ENCODE results near the gene RGS13.

RGS13 gene, protein sequence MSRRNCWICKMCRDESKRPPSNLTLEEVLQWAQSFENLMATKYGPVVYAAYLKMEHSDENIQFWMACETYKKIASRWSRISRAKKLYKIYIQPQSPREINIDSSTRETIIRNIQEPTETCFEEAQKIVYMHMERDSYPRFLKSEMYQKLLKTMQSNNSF

GRCh38 chr1:192635939-192636338, at the start of gene RGS13:
RGS13 (plus strand) TSS chr1:192636147; CDS start chr1:192644335, 8,188 bp downstream.
- no peak for DNase-seq (ENCODE audit: low read depth in 3 of 3)

DNA sequence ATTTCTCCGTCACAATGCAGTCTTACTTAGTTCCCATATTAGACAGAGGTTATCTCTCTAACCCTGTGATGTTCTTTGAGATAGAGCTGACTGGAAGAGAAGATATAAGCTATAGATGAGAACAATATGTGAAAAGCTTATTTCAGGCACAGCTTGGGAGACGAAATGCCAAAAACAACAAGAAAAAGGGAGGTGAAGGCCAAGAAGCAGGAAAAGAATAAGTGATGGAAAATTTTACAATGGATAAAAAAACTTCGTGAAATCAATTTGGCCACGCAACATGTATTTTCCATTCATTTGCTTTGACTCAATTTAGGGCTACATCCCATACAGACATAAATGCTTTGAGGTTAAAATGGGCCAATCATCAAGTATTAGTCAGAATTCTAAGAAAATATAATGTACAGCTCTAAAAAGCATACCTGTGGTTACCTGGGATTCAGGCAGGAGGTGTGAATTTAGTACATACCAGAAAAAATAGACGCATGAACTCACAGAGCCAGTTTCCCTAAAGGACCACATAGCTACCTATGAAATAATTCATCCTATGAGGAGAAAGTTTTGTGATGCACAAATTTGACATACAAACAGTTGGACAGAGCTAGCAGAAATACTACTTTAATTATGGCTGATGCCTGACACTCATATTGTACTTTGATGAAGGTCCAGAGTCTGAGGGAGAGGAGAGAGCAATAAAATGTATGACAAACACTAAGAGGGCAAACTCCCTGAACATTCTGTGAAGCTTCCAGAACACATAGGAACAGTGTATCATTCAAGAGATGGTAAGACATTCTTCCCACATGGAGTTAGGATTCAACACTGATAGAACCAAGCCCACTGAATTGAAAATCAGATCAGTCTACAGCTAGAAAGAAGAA, 48.3 kb upstream of the RGS13 start:
- no peak for DNase-seq (ENCODE audit: low read depth in 3 of 3)

DNA sequence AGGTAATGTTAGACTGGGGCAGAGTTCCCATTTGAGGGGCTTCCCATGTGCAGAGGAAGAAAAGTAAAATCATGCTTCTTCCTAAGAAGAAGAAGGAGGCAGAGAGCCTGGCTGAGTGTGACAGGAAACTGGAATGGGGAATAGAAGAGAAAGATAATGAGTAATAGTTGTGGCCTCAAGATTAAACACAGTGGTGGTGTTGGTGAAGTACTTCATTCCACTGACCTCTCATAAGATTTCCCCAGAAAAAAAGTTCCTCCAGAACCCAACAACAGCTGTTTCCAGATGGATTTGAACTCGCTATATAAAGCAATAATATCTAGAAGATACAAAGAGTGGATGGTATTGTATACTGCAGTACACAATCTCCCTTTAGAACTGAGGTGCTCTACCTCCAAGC, 47.4 kb upstream of the RGS13 start:
- DNase-seq (ENCODE audit: low read depth in 3 of 3), result no peak

GRCh38 chr1:192589813-192590212, 46.1 kb upstream of the RGS13 start:
- no peak for DNase-seq (ENCODE audit: low read depth in 3 of 3)

DNA sequence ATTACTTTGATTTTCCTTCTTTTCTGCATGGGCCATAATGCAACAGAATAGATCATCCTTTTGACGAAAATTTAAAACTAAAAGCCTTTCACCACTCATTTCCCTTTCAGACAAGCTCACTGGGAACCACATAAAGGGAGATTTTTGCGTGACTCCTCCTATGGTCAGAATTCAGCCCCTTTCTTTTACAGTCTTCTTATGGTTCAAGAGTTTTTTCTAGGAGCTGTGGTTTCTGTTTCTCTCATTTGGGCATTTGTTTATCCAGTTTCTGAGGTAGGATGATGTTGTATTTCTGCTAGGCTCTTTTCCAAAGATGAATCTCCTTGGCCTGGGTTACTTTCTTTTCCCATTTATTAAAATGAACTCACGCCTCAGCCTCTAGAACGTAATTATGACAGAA, 43.4 kb upstream of the RGS13 start:
- DNase-seq (ENCODE audit: low read depth in 3 of 3), result no peak

- no peak for DNase-seq (ENCODE audit: low read depth in 3 of 3)
Measured at GRCh38 chr1:192592981-192593708, 42.8 kb upstream of the RGS13 start.

DNA sequence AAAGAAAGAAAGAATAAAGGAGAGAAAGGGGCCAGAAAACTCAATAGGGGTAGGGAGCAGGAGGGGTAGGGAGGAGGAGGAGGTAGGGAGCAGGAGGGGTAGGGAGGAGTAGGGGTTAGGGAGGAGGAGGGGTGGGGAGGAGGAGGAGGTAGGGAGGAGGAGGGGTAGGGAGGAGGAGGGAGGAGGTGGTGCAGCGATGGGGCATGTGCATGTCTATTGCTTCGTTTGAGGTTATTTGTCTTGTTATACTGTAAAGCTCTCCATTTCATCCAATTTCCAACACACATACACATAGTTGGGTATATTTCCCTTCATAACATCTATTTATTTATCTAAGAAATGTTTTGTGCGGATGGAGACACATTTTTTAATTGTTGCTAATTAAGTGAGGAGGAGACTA, 40.6 kb upstream of the RGS13 start:
- DNase-seq (ENCODE audit: low read depth in 3 of 3), result no peak

DNA sequence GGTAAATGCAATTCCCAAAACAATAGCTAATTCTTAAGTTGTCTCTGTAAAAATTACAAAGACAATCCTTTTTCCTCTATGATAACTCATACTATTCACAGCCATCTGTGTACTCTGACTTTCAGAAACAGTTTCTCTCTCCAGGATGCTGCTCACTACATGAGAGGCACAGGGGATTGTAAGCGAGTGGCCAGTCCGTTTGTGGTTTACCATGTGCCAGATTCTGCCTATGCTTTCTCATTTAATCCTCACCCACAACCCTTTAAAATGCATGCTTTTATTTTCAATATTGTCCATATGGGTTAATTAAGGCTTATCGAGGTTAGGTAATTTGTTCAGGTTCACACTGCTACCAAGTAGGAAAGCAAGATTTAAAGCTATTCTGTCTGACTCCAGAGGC, 37.4 kb upstream of the RGS13 start:
- no peak for DNase-seq (ENCODE audit: low read depth in 3 of 3)

- no peak for DNase-seq (ENCODE audit: low read depth in 3 of 3)
Measured at GRCh38 chr1:192600275-192600674, 35.7 kb upstream of the RGS13 start.

DNA sequence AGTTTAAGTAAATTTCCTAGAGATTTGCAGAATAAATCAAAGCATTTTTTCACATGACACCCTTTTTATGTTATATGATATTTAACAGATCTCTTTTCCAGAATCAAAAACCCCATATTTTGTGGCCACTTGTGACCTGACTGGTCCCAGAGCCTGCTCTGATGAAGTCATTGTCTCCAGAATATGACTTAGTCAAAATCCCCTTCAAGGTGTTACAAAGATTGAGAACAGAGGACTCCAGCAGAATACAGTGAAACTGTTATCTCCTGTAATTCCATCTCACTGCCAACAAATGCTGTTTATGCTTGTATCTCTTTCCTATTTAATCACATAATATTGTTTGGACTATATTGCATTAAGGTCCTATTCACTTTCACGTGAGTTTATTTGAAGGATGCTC, 34.8 kb upstream of the RGS13 start:
- DNase-seq (ENCODE audit: low read depth in 3 of 3), result no peak

- DNase-seq (ENCODE audit: low read depth in 3 of 3), result no peak
Measured at GRCh38 chr1:192601567-192601966, 34.4 kb upstream of the RGS13 start.

DNA sequence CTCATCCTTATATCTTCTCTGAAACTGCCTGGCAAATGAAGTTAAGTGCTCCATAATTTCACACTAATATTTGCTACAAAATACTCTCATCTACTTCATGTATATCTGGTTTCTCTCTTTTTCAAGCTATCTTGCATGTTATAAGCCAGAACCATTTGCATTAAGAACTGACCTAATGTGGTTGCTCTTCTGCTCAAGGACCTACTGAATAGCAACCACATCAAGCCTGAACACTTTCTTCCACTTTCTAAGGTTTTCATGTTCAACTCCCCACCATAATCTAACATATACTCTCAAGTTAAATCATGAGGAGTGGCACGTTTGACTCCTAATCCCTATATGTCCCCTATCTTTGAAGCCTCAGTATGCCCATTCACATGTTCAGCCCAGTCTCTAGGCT, 33.2 kb upstream of the RGS13 start:
- no peak for DNase-seq (ENCODE audit: low read depth in 3 of 3)

GRCh38 chr1:192603218-192603787, 32.6 kb upstream of the RGS13 start:
- no peak for DNase-seq (ENCODE audit: low read depth in 3 of 3)

DNA sequence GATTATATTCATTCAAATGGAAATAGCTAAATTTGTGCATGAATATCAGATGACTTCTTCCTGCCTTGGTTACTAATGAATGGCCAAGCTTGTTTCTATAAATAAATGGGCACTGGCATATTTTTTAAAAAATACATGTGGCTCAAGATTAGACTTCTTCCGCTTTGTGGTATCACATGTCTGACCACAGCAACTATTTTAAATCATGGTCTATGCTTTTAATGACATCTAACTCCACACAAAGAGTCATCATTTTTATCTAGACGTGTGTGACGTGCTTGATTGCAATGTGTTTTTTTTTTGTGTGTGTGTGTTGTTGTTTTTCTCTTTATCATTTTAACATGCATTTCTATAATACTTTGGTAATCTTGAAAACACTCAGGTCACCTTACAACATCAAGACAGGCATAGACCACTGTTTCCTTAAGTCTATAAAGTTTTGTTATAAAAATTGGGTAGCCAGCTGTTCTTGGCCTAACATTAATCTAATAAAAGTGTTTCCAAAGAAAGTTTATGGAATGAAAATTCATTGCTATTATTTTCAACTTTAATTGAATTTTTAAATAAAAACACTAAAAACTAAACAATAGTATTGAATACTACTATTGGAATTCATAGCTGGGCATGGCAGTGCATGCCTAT, 30.8 kb upstream of the RGS13 start:
- DNase-seq (ENCODE audit: low read depth in 3 of 3), result no peak

- DNase-seq (ENCODE audit: low read depth in 3 of 3), result no peak
Measured at GRCh38 chr1:192608671-192609070, 27.3 kb upstream of the RGS13 start.

DNA sequence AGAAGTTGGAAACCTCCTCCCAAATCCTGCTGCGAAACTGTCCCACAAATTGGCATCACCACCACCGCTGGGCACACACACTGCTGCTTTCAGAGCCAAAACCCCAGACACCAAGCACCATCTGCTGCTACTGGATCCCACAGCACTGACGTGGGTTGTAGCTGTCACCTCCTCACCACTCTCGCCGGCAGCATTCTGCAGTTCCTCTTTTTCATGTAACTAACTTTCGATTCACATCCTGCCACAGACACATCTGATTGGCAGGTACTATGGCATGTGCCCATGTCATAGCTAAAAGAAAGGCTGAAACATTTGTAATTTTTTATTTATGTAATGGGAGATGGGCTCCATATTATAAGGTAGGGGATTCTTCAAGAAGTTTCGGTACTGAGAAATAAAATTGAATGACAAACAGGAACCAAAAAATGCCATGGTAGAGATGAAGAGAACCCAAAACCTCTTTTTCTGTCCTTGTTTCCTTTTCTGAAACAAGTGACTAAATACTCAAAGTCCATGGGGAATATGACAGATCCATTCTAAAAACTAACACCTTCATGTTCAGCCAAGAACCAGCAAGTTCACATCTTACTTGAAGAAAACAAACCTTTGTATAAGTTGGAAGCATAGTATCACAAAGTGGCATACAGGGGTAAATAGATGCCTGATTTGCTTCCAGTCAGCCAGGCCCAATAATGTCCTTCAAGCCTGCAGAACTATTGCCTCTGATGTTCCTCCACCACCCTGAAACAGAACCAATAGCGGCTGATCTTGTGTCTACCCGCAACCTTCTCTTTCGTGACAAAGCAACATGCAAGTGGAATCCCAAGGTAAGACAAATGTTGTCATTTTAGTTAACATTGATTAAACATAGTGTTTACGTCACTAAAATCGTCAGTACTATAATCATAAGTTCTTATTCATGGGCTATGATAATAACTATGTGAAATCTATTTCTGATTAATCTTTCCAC, 26.6 kb upstream of the RGS13 start:
- peak; percentile 1 to 9 (median 4) for DNase-seq (ENCODE audit: low read depth in 3 of 3)

DNA sequence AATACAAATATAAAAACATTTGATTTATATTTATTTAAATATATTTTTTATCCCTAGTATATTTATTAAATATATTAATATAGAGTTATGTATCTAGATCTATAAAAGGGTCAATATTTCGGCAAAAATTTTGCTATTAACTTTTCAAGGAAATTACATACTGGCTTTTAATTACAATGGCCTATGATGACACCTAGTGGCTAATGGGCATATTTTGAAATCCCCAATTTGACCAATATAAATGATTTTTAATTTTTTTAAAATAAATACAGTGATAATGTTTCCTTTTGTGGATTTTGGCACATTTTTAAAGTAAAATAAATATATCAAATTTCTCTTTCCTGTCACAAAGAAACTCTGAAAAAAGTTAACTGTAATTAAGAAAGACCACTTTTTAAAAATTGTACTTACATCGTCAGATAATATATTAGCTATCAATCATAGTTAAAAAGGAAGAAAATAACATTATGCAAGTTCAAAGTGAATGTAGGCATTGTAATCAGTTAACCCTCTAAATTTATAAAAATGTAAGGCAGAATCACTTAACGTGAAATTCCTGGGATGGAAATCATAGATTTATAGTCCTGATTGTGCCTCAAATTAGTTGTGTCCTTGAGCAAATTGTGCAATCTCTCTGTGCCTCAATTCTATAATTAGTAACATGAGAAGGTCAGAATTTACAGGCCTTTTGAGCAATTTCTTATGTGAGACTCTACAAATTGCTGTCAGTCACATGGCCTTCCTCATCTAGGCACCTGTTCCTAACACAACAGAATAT, 25.6 kb upstream of the RGS13 start:
- DNase-seq (ENCODE audit: low read depth in 3 of 3), result no peak

GRCh38 chr1:192615055-192615454, 20.9 kb upstream of the RGS13 start:
- no peak for DNase-seq (ENCODE audit: low read depth in 3 of 3)

- DNase-seq (ENCODE audit: low read depth in 3 of 3), result no peak
Measured at GRCh38 chr1:192620071-192620635, 15.8 kb upstream of the RGS13 start.

Data from stimulated activated CD4-positive, alpha-beta T cell treated with anti-CD3 and anti-CD28 coated beads, TNF-alpha, amount 100 ng/mL, for 48 hours (primary cell).